ENCODE results near the gene LRRC58.

DNA sequence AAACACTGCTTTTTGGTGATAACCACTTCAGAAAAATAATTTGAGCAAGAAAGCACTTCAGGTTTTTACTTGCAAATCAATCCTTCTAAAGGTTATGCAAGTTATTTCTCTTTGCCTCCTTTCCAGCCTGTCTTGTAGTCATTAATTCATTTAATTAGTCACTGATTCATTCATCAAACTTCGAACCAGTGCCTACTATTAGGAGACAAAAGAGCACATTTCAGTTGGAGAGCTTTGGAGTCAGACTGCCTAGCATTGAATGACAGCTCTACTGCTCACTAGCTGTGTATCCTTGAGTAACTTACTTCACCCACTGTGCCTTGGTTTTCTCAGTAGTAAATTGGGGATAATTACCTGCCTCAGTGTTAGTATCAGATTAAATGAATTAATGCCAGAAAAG, 14.9 kb upstream of the LRRC58 start:
- TF ChIP-seq, protein P1, sequence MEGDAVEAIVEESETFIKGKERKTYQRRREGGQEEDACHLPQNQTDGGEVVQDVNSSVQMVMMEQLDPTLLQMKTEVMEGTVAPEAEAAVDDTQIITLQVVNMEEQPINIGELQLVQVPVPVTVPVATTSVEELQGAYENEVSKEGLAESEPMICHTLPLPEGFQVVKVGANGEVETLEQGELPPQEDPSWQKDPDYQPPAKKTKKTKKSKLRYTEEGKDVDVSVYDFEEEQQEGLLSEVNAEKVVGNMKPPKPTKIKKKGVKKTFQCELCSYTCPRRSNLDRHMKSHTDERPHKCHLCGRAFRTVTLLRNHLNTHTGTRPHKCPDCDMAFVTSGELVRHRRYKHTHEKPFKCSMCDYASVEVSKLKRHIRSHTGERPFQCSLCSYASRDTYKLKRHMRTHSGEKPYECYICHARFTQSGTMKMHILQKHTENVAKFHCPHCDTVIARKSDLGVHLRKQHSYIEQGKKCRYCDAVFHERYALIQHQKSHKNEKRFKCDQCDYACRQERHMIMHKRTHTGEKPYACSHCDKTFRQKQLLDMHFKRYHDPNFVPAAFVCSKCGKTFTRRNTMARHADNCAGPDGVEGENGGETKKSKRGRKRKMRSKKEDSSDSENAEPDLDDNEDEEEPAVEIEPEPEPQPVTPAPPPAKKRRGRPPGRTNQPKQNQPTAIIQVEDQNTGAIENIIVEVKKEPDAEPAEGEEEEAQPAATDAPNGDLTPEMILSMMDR (IDR thresholded peaks at IDR 0.05; ENCODE audit: poor library complexity) = no peak
- TF ChIP-seq EZH2 (IDR thresholded peaks at IDR 0.05; ENCODE audit: borderline replicate concordance) = no peak

Measured in hepatocyte (in vitro differentiated cells).